Measurements from ENCODE around the gene TMEM151B.

DNA sequence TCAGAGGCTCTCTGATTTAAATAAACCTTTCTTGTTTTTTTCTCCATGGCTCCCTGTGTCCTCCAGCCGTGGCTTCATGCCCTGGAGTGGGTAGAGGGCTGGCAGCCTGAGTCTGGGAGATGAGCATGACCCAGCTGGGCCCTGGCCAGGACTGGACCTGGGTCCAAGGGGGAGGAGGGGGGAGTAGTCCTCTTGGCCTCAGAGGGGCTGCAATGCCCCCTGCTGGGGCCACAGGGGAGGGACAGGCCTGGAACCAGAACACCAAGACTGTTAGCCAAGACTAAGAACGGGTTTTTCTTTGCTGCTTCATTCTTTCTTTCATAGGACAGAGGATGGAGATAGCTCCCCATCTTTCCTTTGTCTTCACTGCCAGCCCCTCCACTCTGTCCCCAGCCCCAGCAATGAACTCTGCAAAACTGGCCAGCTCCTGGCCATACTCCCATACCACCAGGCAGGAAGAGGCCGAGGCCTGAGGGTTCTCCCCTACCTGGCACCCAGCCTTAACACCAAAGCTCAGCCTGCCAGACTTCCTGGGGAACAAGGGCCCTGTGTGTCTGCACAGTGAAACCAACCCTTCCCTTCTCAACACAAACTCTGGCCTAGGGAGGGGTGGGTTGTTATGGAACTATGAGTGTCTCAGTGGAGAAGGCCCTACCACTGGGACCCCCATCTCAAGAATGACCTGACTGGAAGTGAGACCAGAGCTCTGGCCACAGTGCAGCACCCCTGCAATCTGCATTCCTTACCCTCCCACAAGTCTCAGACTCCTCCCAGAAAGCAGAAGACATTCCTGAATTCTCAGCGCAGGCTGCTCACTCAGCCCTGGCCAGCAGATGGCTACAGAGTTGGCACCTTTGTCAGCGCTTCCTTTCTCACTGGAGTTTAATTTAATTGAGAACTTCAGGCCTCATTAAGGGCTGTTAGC is 35.9 kb upstream of the TMEM151B start:
- TF ChIP-seq POLR2A (IDR thresholded peaks at IDR 0.05) (no peak), EP300 (IDR thresholded peaks at IDR 0.05) (peak in 2 of 4 donors; percentile 39 to 72), POLR2AphosphoS5 (IDR thresholded peaks at IDR 0.05) (peak; percentile 83 to 93 (median 90))
- TF ChIP-seq, protein P1, sequence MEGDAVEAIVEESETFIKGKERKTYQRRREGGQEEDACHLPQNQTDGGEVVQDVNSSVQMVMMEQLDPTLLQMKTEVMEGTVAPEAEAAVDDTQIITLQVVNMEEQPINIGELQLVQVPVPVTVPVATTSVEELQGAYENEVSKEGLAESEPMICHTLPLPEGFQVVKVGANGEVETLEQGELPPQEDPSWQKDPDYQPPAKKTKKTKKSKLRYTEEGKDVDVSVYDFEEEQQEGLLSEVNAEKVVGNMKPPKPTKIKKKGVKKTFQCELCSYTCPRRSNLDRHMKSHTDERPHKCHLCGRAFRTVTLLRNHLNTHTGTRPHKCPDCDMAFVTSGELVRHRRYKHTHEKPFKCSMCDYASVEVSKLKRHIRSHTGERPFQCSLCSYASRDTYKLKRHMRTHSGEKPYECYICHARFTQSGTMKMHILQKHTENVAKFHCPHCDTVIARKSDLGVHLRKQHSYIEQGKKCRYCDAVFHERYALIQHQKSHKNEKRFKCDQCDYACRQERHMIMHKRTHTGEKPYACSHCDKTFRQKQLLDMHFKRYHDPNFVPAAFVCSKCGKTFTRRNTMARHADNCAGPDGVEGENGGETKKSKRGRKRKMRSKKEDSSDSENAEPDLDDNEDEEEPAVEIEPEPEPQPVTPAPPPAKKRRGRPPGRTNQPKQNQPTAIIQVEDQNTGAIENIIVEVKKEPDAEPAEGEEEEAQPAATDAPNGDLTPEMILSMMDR (IDR thresholded peaks at IDR 0.05) = peak; percentile 72 to 81 (median 78)

Measured in sigmoid colon (tissue), 4 donors.